Lower lobe of right lung (tissue), 2 donors: ENCODE results near the gene NAV1. TPM values are rescaled to one million over a fixed set of nuclear protein-coding genes. Genes with fewer than 3 reads are reported as not detected.

Experiments used
- ATAC-seq, 2 donors: fragments of 200-7000 bp; cut with Tn5 transposase; one replicate each; pipeline ENCODE4 v1.9.1; 2020 to 2022; ENCODE audit warnings: mild to moderate bottlenecking in 2 of 2, moderate library complexity in 2 of 2
- DNase-seq: peaks from one replicate; pipeline ENCODE4 v3.0.0-alpha.2; 2020
- H3K27ac ChIP-seq: fragments of 200-600 bp; one replicate; pipeline ENCODE4 v1.8.0; 2022
- H3K27me3 ChIP-seq: fragments of 200-600 bp; one replicate; pipeline ENCODE4 v1.8.0; 2022; ENCODE audit warnings: low read depth
- H3K36me3 ChIP-seq: fragments of 200-600 bp; one replicate; pipeline ENCODE4 v1.8.0; 2022; ENCODE audit warnings: mild to moderate bottlenecking
- H3K4me1 ChIP-seq: fragments of 200-600 bp; one replicate; pipeline ENCODE4 v1.8.0; 2022
- H3K4me3 ChIP-seq: fragments of 200-600 bp; one replicate; pipeline ENCODE4 v1.8.0; 2022; ENCODE audit warnings: mild to moderate bottlenecking
- H3K9me3 ChIP-seq: fragments of 200-600 bp; one replicate; pipeline ENCODE4 v1.8.0; 2022
- intact Hi-C: fragments of 100-400 bp; cut with DNase I; formaldehyde crosslinking; loops from one replicate; pipeline ENCODE4 v1.11.0; 2022
- total RNA-seq: library from RNA; stranded (reverse); fragmentation: NEBNext Ultra II Directional; extraction: Animal tissue kit (Norgen Biotek cat#: 25700); gene quantifications from one replicate; pipeline ENCODE4 v1.2.1, GENCODE V29; 2021
- TF ChIP-seq, protein P1 (sequence below): fragments of 200-600 bp; IDR thresholded peaks from one replicate; pipeline ENCODE4 v1.8.0; 2022; ENCODE audit warnings: antibody characterized with exemption, mild to moderate bottlenecking
- donor health status: DM: no; HTN: yes; CAD: no; lungs with severe emphysema.

NAV1 gene
- total RNA-seq, 1 donor from 2014 or later = 24.5 TPM

DNA sequence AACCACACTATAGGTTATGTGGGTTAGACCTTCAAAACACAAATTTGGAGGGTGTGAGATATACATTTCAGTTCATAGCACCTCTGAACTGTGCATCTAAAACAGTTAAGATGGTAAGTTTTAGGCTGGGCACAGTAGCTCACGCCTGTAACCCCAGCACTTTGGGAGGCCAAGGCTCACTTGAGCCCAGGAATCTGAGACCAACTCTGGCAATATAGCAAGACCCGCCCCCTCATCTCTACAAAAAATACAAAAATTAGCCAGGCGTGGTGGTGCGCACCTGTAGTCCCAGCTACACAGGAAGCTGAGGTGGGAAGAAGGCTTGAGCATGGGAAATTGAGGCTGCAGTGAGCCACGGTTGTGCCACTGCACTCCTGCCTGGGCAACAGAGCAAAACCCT is 47.9 kb downstream of the NAV1 start:
- no peak overlapping the region for H3K27ac ChIP-seq
- peaks cover 23% of the 10 kb centered on the region for H3K4me1 ChIP-seq
- H3K4me3 ChIP-seq = no peak overlapping the region
- H3K27me3 ChIP-seq = no peaks in the 10 kb centered on the region
- no peaks in the 10 kb centered on the region for H3K9me3 ChIP-seq
- intact Hi-C loops = no loop called here
- no peak for ATAC-seq
- no peak for DNase-seq
- TF ChIP-seq, protein P1, sequence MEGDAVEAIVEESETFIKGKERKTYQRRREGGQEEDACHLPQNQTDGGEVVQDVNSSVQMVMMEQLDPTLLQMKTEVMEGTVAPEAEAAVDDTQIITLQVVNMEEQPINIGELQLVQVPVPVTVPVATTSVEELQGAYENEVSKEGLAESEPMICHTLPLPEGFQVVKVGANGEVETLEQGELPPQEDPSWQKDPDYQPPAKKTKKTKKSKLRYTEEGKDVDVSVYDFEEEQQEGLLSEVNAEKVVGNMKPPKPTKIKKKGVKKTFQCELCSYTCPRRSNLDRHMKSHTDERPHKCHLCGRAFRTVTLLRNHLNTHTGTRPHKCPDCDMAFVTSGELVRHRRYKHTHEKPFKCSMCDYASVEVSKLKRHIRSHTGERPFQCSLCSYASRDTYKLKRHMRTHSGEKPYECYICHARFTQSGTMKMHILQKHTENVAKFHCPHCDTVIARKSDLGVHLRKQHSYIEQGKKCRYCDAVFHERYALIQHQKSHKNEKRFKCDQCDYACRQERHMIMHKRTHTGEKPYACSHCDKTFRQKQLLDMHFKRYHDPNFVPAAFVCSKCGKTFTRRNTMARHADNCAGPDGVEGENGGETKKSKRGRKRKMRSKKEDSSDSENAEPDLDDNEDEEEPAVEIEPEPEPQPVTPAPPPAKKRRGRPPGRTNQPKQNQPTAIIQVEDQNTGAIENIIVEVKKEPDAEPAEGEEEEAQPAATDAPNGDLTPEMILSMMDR = no peak
- no peaks in the 10 kb centered on the region for H3K36me3 ChIP-seq

DNA sequence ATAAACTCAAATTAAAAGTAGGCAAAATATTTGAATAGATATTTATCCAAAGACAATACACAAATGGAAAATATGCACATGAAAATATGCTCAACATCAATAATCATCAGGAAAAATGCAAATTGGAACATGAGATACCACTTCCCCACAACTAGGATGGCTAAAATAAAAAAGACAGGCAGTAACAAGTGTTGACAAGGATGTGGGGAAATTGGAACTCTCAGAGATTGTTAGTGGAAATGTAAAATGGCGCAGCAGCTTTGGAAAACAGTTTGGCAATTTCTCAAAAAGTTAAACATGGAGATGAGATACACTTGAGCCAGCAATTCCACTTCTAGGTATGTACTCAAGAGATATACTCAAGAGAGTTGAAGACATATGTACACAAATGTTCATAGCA is 48.8 kb downstream of the NAV1 start:
- H3K4me3 ChIP-seq = no peak overlapping the region
- intact Hi-C loops = no loop called here
- H3K27ac ChIP-seq = no peak overlapping the region
- TF ChIP-seq, protein P1 = no peak
- no peaks in the 10 kb centered on the region for H3K9me3 ChIP-seq
- no peaks in the 10 kb centered on the region for H3K27me3 ChIP-seq
- H3K4me1 ChIP-seq = peaks cover 16% of the 10 kb centered on the region
- H3K36me3 ChIP-seq = no peaks in the 10 kb centered on the region
- DNase-seq (no peak), ATAC-seq (no peak)

Other genes starting within 250 kb of the NAV1 start
- gene TNNT2, start 161.4 kb upstream of the NAV1 start, total RNA-seq = 6.4 TPM
- 35.3 TPM for gene LAD1, start 139.8 kb upstream of the NAV1 start, total RNA-seq
- 0.21 TPM for gene TNNI1, start 117.4 kb upstream of the NAV1 start, total RNA-seq
- 97.1 TPM for gene PHLDA3, start 69.9 kb upstream of the NAV1 start, total RNA-seq
- 185 TPM for gene CSRP1, start 32.0 kb upstream of the NAV1 start, total RNA-seq